Stomach (tissue), 9 donors: ENCODE results near the gene COX19. TPM values are rescaled to one million over a fixed set of nuclear protein-coding genes. Genes with fewer than 3 reads are reported as not detected.
"Not testable (repeated sequence)": the region's sequence is repeated elsewhere in the genome, so short reads cannot be mapped to it uniquely, and the experiment has no call there.

Source experiments
- DNase-seq, 2 donors: peaks; one replicate each; pipeline versions ENCODE4 v3.0.0 to v3.0.0-alpha.2; 2013 to 2019
- H3K27ac ChIP-seq, 5 donors: fragments of 200-600 bp in 4 of 5; sonication (generic) in 4 of 5; one replicate each; pipeline ENCODE4 v1.5.1; 2013 to 2019; ENCODE audit warnings: mild to moderate bottlenecking in 1 of 5, moderate library complexity in 1 of 5
- H3K27me3 ChIP-seq, 3 donors: fragments of 200-600 bp; sonication (generic); one replicate each; pipeline ENCODE4 v1.5.1; 2017 to 2019; ENCODE audit warnings: mixed run types in 1 of 3
- H3K36me3 ChIP-seq, 4 donors: fragments of 200-600 bp; sonication (generic); 1 replicate in 3 of 4; 2 replicates in 1 of 4; pipeline ENCODE4 v1.5.1; 2016 to 2019
- H3K4me1 ChIP-seq, 4 donors: fragments of 200-600 bp; sonication (generic); one replicate each; pipeline ENCODE4 v1.5.1; 2016 to 2019
- H3K4me3 ChIP-seq, 4 donors: fragments of 200-600 bp; sonication (generic) in 3 of 4; one replicate each; pipeline ENCODE4 v1.5.1; 2016 to 2019; ENCODE audit warnings: mild to moderate bottlenecking in 1 of 4
- H3K9me3 ChIP-seq, 4 donors: fragments of 200-600 bp; sonication (generic); one replicate each; pipeline ENCODE4 v1.5.1; 2016 to 2019
- CTCF ChIP-seq, 7 experiments: fragments of 450-650 bp in 4 of 7; fragments of 200-600 bp in 3 of 7; sonication (generic) in 3 of 7; IDR thresholded peaks; one replicate each; pipeline ENCODE4 v1.5.1; 2016 to 2019; ENCODE audit warnings: antibody characterized with exemption in 7 of 7, control low read depth in 2 of 7, mild to moderate bottlenecking in 1 of 7
- EP300 ChIP-seq: sonication (generic); formaldehyde crosslinking; IDR thresholded peaks from one replicate; pipeline ENCODE4 v1.6.1; 2017; ENCODE audit warnings: antibody characterized with exemption
- POLR2A ChIP-seq, 4 donors: fragments of 450-650 bp; IDR thresholded peaks; one replicate each; pipeline ENCODE4 v1.6.1; 2016; ENCODE audit warnings: antibody characterized with exemption in 4 of 4, control low read depth in 2 of 4, mild to moderate bottlenecking in 1 of 4, moderate library complexity in 1 of 4
- POLR2AphosphoS5 ChIP-seq, 3 donors: sonication (generic); formaldehyde crosslinking; IDR thresholded peaks; one replicate each; pipeline ENCODE4 v1.6.1; 2016; ENCODE audit warnings: antibody characterized with exemption in 3 of 3
- WGBS, 5 donors: extraction: QIAGEN DNeasy Blood & Tissue Kit in 3 of 5; methylation state at CpG; one replicate each; pipeline versions ENCODE4 v1.1.5 to v1.1.7; 2013 to 2018; 5-methylcytosine and 5-hydroxymethylcytosine counted together
- intact Hi-C: fragments of 100-400 bp; cut with DNase I; formaldehyde crosslinking; loops from one replicate; pipeline ENCODE4 v1.15.1; 2023; ENCODE audit warnings: low total_unique reads
- polyA plus RNA-seq, 3 donors: library from polyadenylated mRNA; stranded (reverse); fragments of 200-250 nt; gene quantifications; one replicate each; pipeline ENCODE4 v1.2.3, GENCODE V29; 2013
- total RNA-seq, 5 donors: library from RNA; depleted of rRNA; stranded (reverse); fragments of >200 nt; gene quantifications; one replicate each; pipeline versions ENCODE4 v1.1.0 to v1.2.3, GENCODE V29; 2014 to 2016
- donor health status: healthy with polysubstance abuse.
- donor health status: Bipolar disorder and iron deficiency.
- donor health status: healthy.

The COX19 gene
- total and polyA plus RNA-seq, 8 donors = 2.3 to 26.6 (median 6.6) TPM

- TF ChIP-seq CTCF (IDR thresholded peaks at IDR 0.05) (no peak), EP300 (no peak), POLR2AphosphoS5 (IDR thresholded peaks at IDR 0.05) (no peak), POLR2A (IDR thresholded peaks at IDR 0.05) (no peak)
- intact Hi-C loops = no loop called here
- 86 to 92% (median 87%) methylated on average over 28 to 37 of the region's 37 CpGs for WGBS, 5 donors
- peak overlapping the region in 1 of 5 donors; percentile 34 for H3K27ac ChIP-seq
- peaks cover 0 to 23% (median 0%) of the 10 kb centered on the region in 3 donors for H3K27me3 ChIP-seq
- H3K9me3 ChIP-seq = no peaks in the 10 kb centered on the region
- H3K36me3 ChIP-seq = peaks cover 0 to 5% (median 4%) of the 10 kb centered on the region in 4 donors
- no peak overlapping the region for H3K4me3 ChIP-seq
- H3K4me1 ChIP-seq = peaks cover 22 to 58% (median 39%) of the 10 kb centered on the region in 4 donors
- no peak for DNase-seq
These were observed 13.6 kb downstream of the COX19 start for GRCh38 chr7:961546-962400.

GRCh38 chr7:960972-961371, 14.4 kb downstream of the COX19 start:
- H3K4me3 ChIP-seq, H3K36me3 ChIP-seq, DNase-seq, intact Hi-C loops, H3K9me3 ChIP-seq: not testable (repeated sequence)
- Histone ChIP-seq H3K27ac (peak overlapping the region in 1 of 5 donors; percentile 34), H3K4me1 (peaks cover 22 to 51% (median 39%) of the 10 kb centered on the region in 4 donors), H3K27me3 (peaks cover 0 to 23% (median 0%) of the 10 kb centered on the region in 3 donors)
- WGBS, 5 donors = 55 to 75% (median 68%) methylated on average over 13 of the region's 13 CpGs

GRCh38 chr7:960269-960871, 15.0 kb downstream of the COX19 start:
- no peak for TF ChIP-seq EP300
- 66 to 79% (median 71%) methylated on average over 31 of the region's 31 CpGs for WGBS, 5 donors
- intact Hi-C loops = no loop called here
- Histone ChIP-seq H3K4me1 (peaks cover 22 to 48% (median 33%) of the 10 kb centered on the region in 4 donors), H3K36me3 (no peaks in the 10 kb centered on the region), H3K27me3 (peaks cover 0 to 24% (median 0%) of the 10 kb centered on the region in 3 donors), H3K27ac (peak overlapping the region in 1 of 5 donors; percentile 34), H3K4me3 (no peak overlapping the region), H3K9me3 (no peaks in the 10 kb centered on the region)
- no peak for DNase-seq

GRCh38 chr7:959740-960139, 15.6 kb downstream of the COX19 start:
- Histone ChIP-seq H3K4me1 (peaks cover 22 to 48% (median 32%) of the 10 kb centered on the region in 4 donors), H3K27me3 (peaks cover 0 to 30% (median 4%) of the 10 kb centered on the region in 3 donors)
- H3K36me3 ChIP-seq, H3K9me3 ChIP-seq, H3K4me3 ChIP-seq, DNase-seq, intact Hi-C loops, H3K27ac ChIP-seq: not testable (repeated sequence)
- 90 to 96% (median 93%) methylated on average over 10 of the region's 10 CpGs for WGBS, 5 donors

GRCh38 chr7:959271-959670, 16.1 kb downstream of the COX19 start:
- TF ChIP-seq POLR2A (IDR thresholded peaks at IDR 0.05) (no peak), EP300 (no peak), CTCF (IDR thresholded peaks at IDR 0.05) (no peak)
- no peak overlapping the region for H3K4me3 ChIP-seq
- H3K9me3 ChIP-seq = no peaks in the 10 kb centered on the region
- no peak for DNase-seq
- no peaks in the 10 kb centered on the region for H3K36me3 ChIP-seq
- peaks cover 19 to 45% (median 28%) of the 10 kb centered on the region in 4 donors for H3K4me1 ChIP-seq
- intact Hi-C loops = no loop called here
- peaks cover 0 to 32% (median 5%) of the 10 kb centered on the region in 3 donors for H3K27me3 ChIP-seq
- WGBS, 5 donors = 76 to 91% (median 79%) methylated on average over 20 of the region's 20 CpGs
- H3K27ac ChIP-seq = no peak overlapping the region
